Measurements from ENCODE around the gene SLC35F3. TPM values are rescaled to one million over a fixed set of nuclear protein-coding genes. Genes with fewer than 3 reads are reported as not detected.

Gene SLC35F3
- total RNA-seq, 1 donor from 2014 or later, result not detected

DNA sequence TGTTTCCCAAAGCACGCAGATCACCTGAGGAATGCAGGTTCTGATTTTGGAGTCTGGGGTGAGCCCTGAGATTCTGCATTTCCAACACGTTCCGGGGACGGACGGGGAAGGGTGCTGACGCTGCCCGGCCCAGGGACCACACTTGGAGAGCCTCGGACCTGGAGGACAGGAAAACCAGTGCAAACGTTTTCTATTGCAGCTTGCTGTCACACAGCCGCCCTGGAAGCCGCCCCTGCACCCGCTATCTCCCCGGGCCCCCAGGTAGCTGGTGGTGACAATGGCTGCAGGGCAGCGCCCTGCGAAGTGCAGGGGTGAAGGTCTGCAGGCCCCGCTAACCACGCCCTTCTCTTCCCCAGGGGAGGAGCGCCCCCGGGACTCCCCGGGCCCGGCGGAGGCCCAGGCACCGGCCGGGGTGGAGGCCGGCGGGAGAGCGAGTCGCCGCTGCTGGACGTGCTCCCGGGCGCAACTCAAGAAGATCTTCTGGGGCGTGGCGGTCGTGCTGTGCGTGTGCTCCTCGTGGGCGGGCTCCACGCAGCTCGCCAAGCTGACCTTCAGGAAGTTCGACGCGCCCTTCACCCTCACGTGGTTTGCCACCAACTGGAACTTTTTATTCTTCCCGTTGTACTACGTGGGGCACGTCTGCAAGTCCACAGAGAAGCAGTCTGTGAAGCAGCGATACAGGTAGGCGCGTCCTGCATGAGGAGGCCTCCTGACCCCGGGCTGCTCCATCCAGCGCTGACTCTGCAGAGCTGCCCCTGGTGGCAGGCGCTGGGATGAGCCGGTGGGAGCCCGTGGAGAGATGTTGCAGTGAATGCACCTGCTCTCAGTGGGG is 326.8 kb downstream of the SLC35F3 start:
- H3K4me1 Mint-ChIP-seq, result peaks cover 3% of the 10 kb centered on the region
- TF ChIP-seq, protein P1, sequence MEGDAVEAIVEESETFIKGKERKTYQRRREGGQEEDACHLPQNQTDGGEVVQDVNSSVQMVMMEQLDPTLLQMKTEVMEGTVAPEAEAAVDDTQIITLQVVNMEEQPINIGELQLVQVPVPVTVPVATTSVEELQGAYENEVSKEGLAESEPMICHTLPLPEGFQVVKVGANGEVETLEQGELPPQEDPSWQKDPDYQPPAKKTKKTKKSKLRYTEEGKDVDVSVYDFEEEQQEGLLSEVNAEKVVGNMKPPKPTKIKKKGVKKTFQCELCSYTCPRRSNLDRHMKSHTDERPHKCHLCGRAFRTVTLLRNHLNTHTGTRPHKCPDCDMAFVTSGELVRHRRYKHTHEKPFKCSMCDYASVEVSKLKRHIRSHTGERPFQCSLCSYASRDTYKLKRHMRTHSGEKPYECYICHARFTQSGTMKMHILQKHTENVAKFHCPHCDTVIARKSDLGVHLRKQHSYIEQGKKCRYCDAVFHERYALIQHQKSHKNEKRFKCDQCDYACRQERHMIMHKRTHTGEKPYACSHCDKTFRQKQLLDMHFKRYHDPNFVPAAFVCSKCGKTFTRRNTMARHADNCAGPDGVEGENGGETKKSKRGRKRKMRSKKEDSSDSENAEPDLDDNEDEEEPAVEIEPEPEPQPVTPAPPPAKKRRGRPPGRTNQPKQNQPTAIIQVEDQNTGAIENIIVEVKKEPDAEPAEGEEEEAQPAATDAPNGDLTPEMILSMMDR (IDR thresholded peaks at IDR 0.05), result no peak
- DNase-seq, result no peak
- peaks cover 38% of the 10 kb centered on the region for H3K27me3 Mint-ChIP-seq
- intact Hi-C loops (cut with micrococcal nuclease), result no loop called here
- CTCF ChIA-PET, result no interaction called here
- no peak overlapping the region for H3K27ac Mint-ChIP-seq
- no peaks in the 10 kb centered on the region for H3K36me3 Mint-ChIP-seq (ENCODE audit: low read depth)
- ATAC-seq (ENCODE audit: low read depth), result no peak
- POLR2A ChIA-PET, result no interaction called here
- H3K9me3 Mint-ChIP-seq, result no peaks in the 10 kb centered on the region
- no peak overlapping the region for H3K4me3 Mint-ChIP-seq

DNA sequence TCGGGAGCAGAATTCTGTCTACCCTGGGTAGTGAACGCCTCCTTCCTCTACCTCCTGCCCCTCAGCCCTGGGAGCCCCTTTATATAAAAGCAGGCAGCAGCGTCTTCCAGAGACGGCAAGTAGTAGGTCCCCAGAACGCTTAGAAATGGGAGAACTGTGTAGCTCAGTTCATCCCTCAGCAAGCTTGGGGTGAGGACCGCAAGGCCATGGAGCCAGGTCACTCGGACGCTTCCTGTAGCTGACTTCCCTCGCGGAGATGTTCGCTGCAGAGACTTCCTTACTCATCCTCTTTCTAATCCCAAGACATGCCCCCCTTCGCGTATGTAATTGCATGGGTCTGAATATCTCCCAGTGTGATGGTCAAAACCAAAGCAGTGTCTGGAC is 327.4 kb downstream of the SLC35F3 start:
- H3K36me3 Mint-ChIP-seq (ENCODE audit: low read depth), result no peaks in the 10 kb centered on the region
- H3K9me3 Mint-ChIP-seq, result no peaks in the 10 kb centered on the region
- no peak for DNase-seq
- ATAC-seq (ENCODE audit: low read depth), result no peak
- no peak overlapping the region for H3K27ac Mint-ChIP-seq
- intact Hi-C loops (cut with micrococcal nuclease), result no loop called here
- peaks cover 3% of the 10 kb centered on the region for H3K4me1 Mint-ChIP-seq
- CTCF ChIA-PET, result no interaction called here
- POLR2A ChIA-PET, result no interaction called here
- TF ChIP-seq, protein P1 (IDR thresholded peaks at IDR 0.05), result no peak
- H3K27me3 Mint-ChIP-seq, result peaks cover 38% of the 10 kb centered on the region
- H3K4me3 Mint-ChIP-seq, result no peak overlapping the region

DNA sequence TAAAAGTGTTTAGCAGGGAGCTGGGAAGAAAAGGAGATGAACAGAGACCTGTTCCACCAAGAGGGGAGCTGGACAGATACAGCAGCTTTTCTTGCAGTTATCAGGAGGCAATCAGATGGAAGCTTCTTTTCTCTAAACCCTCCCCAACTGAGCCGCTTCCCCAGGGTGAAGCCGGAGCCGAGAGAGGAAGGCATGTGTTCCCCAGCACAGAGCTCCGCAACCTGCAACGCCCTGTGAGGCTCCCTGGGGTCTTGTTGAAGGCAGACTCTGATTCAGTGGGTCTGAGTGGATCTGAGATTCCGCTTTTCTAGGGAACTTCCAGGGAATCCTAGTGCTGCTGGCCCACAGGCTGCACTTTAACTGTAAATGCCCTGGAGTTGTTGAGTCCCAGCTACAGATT is 329.7 kb downstream of the SLC35F3 start:
- POLR2A ChIA-PET, result no interaction called here
- TF ChIP-seq, protein P1 (IDR thresholded peaks at IDR 0.05), result no peak
- DNase-seq (no peak), ATAC-seq (ENCODE audit: low read depth) (no peak)
- Mint-ChIP-seq H3K27ac (no peak overlapping the region), H3K4me3 (no peak overlapping the region), H3K9me3 (no peaks in the 10 kb centered on the region), H3K36me3 (ENCODE audit: low read depth) (no peaks in the 10 kb centered on the region), H3K4me1 (peaks cover 3% of the 10 kb centered on the region), H3K27me3 (peaks cover 44% of the 10 kb centered on the region)
- CTCF ChIA-PET, result no interaction called here
- intact Hi-C loops (cut with micrococcal nuclease), result no loop called here

DNA sequence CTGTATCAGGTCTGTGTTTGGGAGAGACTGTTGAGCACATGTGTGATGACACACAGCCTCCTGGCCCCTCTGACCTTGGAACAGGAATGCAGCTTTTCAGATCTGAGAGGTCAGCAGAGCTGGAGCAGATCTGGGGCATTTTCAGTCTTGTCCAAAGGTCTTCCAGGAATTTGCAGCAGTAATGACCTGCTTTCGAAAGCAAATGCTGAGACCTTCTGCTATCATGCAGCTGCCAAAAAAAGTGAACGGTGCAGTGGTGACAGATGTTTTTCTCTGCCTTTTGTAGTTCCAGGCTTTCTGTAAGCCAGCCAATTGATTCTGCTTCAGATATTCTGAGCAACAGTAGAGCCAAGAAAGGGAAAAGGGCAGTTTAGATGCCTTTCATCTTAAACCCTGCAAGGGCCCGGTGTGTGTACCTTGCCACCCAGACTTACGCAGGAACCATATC is 331.0 kb downstream of the SLC35F3 start:
- POLR2A ChIA-PET, result no interaction called here
- H3K27me3 Mint-ChIP-seq, result peaks cover 40% of the 10 kb centered on the region

DNA sequence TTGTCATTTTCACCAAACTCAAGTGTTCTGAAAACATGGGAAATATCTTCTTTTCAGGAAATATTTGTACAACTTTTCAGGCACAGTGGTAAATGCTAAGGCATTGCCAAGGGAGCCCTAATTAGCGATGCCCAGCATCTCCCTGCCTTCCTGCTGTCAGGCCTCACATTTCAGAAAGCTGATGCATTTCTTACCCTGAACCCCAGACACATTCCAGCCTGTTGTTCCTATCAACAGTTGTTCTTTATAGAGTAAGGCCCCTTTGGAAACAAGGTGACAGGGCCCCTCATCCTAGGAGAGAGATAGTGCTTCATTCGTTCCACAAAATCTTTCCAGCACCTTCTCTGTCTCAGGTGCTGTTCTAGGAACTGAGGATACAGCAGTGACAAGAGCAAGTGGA is 332.9 kb downstream of the SLC35F3 start:
- intact Hi-C loops (cut with micrococcal nuclease), result no loop called here
- no peak overlapping the region for H3K27ac Mint-ChIP-seq
- no peaks in the 10 kb centered on the region for H3K9me3 Mint-ChIP-seq
- no peaks in the 10 kb centered on the region for H3K4me1 Mint-ChIP-seq
- peaks cover 29% of the 10 kb centered on the region for H3K27me3 Mint-ChIP-seq
- no peak overlapping the region for H3K4me3 Mint-ChIP-seq
- TF ChIP-seq, protein P1 (IDR thresholded peaks at IDR 0.05), result no peak
- DNase-seq (no peak), ATAC-seq (ENCODE audit: low read depth) (no peak)
- CTCF ChIA-PET, result no interaction called here
- POLR2A ChIA-PET, result no interaction called here
- H3K36me3 Mint-ChIP-seq (ENCODE audit: low read depth), result no peaks in the 10 kb centered on the region

More for the DNA sequence above, 331.0 kb downstream of the SLC35F3 start:
- intact Hi-C loops (cut with micrococcal nuclease), result no loop called here
- ATAC-seq (ENCODE audit: low read depth) (no peak), DNase-seq (no peak)
- Mint-ChIP-seq H3K36me3 (ENCODE audit: low read depth) (no peaks in the 10 kb centered on the region), H3K4me3 (no peak overlapping the region), H3K27ac (no peak overlapping the region), H3K9me3 (no peaks in the 10 kb centered on the region), H3K4me1 (peaks cover 1% of the 10 kb centered on the region)
- TF ChIP-seq, protein P1 (IDR thresholded peaks at IDR 0.05), result no peak
- CTCF ChIA-PET, result no interaction called here
